Skin epidermis (tissue), 12 donors: Measurements from ENCODE around the gene ARMC2.
"Not testable (repeated sequence)": the region's sequence is repeated elsewhere in the genome, so short reads cannot be mapped to it uniquely, and the experiment has no call there.

Experiments used
- H3K27ac ChIP-seq, 21 experiments: fragments of 200-600 bp; sonication (generic) in 11 of 21; one replicate each; pipeline ENCODE4 v1.5.0; 2020; ENCODE audit warnings: mild to moderate bottlenecking in 3 of 21, inconsistent platforms in 2 of 21, moderate library complexity in 2 of 21
- H3K4me3 ChIP-seq, 7 experiments: fragments of 200-600 bp; sonication (generic) in 2 of 7; one replicate each; pipeline ENCODE4 v1.5.0; 2020; ENCODE audit warnings: inconsistent platforms in 2 of 7, mild to moderate bottlenecking in 2 of 7, moderate library complexity in 1 of 7

The ARMC2 gene

GRCh38 chr6:108862479-108863191 lies 14.4 kb downstream of the ARMC2 start:
- no peak overlapping the region for H3K4me3 ChIP-seq
- peak overlapping the region in 1 of 21 experiments; percentile 6 for H3K27ac ChIP-seq

GRCh38 chr6:108865751-108866286 lies 17.6 kb downstream of the ARMC2 start:
- not testable (repeated sequence) for H3K4me3 ChIP-seq
- H3K27ac ChIP-seq: peak overlapping the region in 2 of 21 experiments; percentile 2 to 25

- Histone ChIP-seq H3K27ac (no peak overlapping the region), H3K4me3 (no peak overlapping the region)
These were observed 18.6 kb downstream of the ARMC2 start for GRCh38 chr6:108866798-108867197.

GRCh38 chr6:108868647-108869046 lies 20.4 kb downstream of the ARMC2 start:
- no peak overlapping the region for H3K27ac ChIP-seq
- H3K4me3 ChIP-seq: no peak overlapping the region

- H3K4me3 ChIP-seq: no peak overlapping the region
- H3K27ac ChIP-seq: no peak overlapping the region
These were observed 21.7 kb downstream of the ARMC2 start for GRCh38 chr6:108869876-108870275.

- Histone ChIP-seq H3K4me3 (no peak overlapping the region), H3K27ac (no peak overlapping the region)
These were observed 22.1 kb downstream of the ARMC2 start for GRCh38 chr6:108870357-108870756.

- Histone ChIP-seq H3K27ac (peak overlapping the region in 8 of 21 experiments; percentile 3 to 67 (median 38)), H3K4me3 (no peak overlapping the region)
These were observed 23.9 kb downstream of the ARMC2 start for GRCh38 chr6:108872141-108872557.

GRCh38 chr6:108872575-108872974 lies 24.4 kb downstream of the ARMC2 start:
- Histone ChIP-seq H3K4me3 (no peak overlapping the region), H3K27ac (peak overlapping the region in 8 of 21 experiments; percentile 3 to 67 (median 38))

- Histone ChIP-seq H3K27ac (peak overlapping the region in 11 of 21 experiments; percentile 9 to 80 (median 53)), H3K4me3 (no peak overlapping the region)
These were observed 25.0 kb downstream of the ARMC2 start for GRCh38 chr6:108873251-108873650.

- Histone ChIP-seq H3K27ac (peak overlapping the region in 17 of 21 experiments; percentile 2 to 80 (median 68)), H3K4me3 (no peak overlapping the region)
These were observed 25.7 kb downstream of the ARMC2 start for GRCh38 chr6:108873971-108874370.

- Histone ChIP-seq H3K27ac (peak overlapping the region in 17 of 21 experiments; percentile 2 to 80 (median 68)), H3K4me3 (no peak overlapping the region)
These were observed 26.4 kb downstream of the ARMC2 start for GRCh38 chr6:108874470-108875160.

GRCh38 chr6:108875161-108875555 lies 26.9 kb downstream of the ARMC2 start:
- H3K27ac ChIP-seq: peak overlapping the region in 13 of 21 experiments; percentile 4 to 80 (median 70)
- no peak overlapping the region for H3K4me3 ChIP-seq

- peak overlapping the region in 9 of 21 experiments; percentile 1 to 80 (median 28) for H3K27ac ChIP-seq
- H3K4me3 ChIP-seq: no peak overlapping the region
These were observed 29.0 kb downstream of the ARMC2 start for GRCh38 chr6:108877046-108877751.

GRCh38 chr6:108878942-108879341 lies 30.7 kb downstream of the ARMC2 start:
- no peak overlapping the region for H3K27ac ChIP-seq
- H3K4me3 ChIP-seq: no peak overlapping the region

GRCh38 chr6:108883172-108883571 lies 35.0 kb downstream of the ARMC2 start:
- H3K27ac ChIP-seq: no peak overlapping the region
- no peak overlapping the region for H3K4me3 ChIP-seq

- H3K4me3 ChIP-seq: no peak overlapping the region
- no peak overlapping the region for H3K27ac ChIP-seq
These were observed 36.2 kb downstream of the ARMC2 start for GRCh38 chr6:108884211-108885059.

- H3K4me3 ChIP-seq: no peak overlapping the region
- no peak overlapping the region for H3K27ac ChIP-seq
These were observed 39.8 kb downstream of the ARMC2 start for GRCh38 chr6:108888052-108888451.

- no peak overlapping the region for H3K27ac ChIP-seq
- H3K4me3 ChIP-seq: no peak overlapping the region
These were observed 40.5 kb downstream of the ARMC2 start for GRCh38 chr6:108888745-108889144.

GRCh38 chr6:108890898-108891297 lies 42.7 kb downstream of the ARMC2 start:
- H3K4me3 ChIP-seq, H3K27ac ChIP-seq: not testable (repeated sequence)
